Measurements from ENCODE around the gene POLE.

POLE gene

DNA sequence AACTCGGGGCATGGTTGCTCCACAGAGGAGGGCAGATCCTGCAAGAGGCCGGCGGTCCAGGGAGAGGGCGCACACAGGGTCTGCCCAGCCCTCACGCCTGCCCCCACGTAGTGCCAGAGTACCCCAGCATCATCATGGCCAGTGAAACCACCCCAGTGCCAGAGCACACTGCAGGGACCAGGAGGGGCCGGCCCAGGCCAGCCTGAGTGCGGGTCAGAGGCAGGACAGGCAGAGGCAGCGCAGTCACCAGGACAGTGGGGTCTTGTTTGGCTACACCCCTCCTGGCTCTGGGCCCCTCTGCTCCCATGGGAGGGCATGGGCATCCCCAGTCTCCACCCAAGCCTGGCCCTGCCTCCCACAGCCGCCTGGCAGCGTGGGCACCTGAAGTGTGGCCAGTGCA lies 111.5 kb downstream of the POLE start:
- DNase-seq = no peak

DNA sequence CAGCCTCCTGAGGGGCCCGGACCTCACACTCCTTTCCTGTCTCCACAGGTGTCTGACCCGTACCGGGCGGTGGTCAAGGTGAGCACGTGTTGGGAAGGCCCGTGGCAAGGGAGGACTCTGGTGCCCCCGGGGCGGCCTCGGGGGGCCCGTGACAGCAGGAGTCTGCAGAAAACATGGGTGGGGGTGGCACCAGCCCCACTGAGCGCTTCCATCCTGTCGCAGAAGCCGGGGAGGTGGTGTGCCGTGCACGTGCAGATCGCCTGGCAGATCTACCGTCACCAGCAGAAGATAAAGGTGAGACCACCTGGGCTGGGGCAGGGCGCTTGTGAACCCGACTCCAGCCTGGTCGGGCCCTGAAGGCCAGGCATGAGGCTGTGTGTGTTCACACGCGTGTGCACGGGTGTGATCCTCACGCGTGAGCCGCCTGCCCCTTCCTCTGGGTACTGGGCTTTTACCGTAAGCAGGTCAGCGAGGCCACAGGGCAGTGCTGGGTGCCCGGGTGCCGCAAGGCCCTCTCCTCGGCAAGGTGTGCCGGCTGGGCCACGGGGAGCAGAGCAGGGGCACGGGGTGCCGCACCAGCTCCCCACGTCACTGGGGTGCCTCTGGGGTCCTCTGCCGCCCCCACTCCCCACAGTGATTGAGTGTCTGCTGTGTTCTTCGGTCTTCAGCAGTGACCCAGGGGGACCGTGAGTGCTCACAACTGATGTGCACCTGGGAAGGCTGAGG lies 112.7 kb downstream of the POLE start:
- DNase-seq = no peak
